GM04503 (cell line): ENCODE measurements around the gene EAF1.
"Not testable (repeated sequence)": the region's sequence is repeated elsewhere in the genome, so short reads cannot be mapped to it uniquely, and the experiment has no call there.

Experiments
- DNase-seq: peaks from one replicate; pipeline ENCODE4 v3.0.0-alpha.2; 2012; ENCODE audit warnings: low read depth

EAF1 gene

GRCh38 chr3:15427182-15427880 is at the start of gene EAF1, which contains the start of gene METTL6:
Gene EAF1, plus strand, starts transcription at chr3:15427598. Its CDS starts 182 bp downstream, at chr3:15427780.
Gene METTL6, minus strand, starts transcription at chr3:15427544. Its CDS starts 1,033 bp downstream, at chr3:15426511.
- no peak for DNase-seq

GRCh38 chr3:15377961-15378791 is 49.2 kb upstream of the EAF1 start:
- peak; percentile 65 for DNase-seq

DNA sequence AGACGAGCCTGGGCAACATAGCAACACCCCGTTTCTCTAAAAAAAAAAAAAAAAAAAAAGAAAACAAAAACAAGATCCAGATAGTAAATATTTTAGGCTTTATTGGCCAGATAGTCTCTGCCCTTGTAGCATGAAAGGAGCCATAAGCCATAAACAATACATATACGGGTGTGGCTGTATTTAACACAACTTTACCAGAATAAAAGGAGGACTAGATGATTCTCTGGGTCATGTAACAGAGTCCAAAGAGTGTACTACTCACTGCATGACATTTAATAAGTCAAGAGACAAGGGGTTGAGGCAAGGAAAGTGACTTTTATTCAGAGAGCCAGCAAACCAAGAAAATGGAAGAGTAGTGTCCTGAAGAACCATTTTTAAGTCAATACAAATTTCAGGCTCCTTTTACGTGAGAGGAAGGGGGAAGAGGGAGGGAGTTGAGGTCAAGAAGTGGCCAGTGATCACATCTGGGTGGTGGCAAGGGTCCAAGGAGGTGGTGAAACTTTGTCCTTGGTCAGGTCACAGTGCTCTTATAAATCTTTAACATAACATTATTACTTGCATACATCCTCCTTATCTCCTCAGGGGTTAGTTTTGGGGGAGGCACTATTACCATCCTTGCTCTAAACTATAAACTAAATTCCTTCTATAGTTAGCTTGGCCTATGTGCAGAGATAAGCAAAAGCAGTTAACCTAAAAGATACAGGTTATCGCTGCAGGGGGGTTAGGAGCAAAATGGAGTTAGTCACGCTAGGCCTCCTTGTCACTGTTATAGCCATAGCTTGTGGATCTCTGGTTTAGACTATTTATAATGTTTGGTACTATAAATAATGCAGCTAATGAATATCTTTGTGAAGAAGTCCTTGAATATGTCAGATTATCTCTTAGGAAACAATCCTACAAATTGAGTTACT is 46.2 kb upstream of the EAF1 start:
- DNase-seq: no peak

- no peak for DNase-seq
These were observed 44.9 kb upstream of the EAF1 start for GRCh38 chr3:15382405-15382923.

GRCh38 chr3:15384510-15385237 is 42.7 kb upstream of the EAF1 start:
- DNase-seq: no peak

GRCh38 chr3:15385238-15385695 is 42.1 kb upstream of the EAF1 start:
- DNase-seq: not testable (repeated sequence)

GRCh38 chr3:15385901-15386653 is 41.3 kb upstream of the EAF1 start:
- no peak for DNase-seq

GRCh38 chr3:15386654-15386955 is 40.8 kb upstream of the EAF1 start:
- not testable (repeated sequence) for DNase-seq

DNA sequence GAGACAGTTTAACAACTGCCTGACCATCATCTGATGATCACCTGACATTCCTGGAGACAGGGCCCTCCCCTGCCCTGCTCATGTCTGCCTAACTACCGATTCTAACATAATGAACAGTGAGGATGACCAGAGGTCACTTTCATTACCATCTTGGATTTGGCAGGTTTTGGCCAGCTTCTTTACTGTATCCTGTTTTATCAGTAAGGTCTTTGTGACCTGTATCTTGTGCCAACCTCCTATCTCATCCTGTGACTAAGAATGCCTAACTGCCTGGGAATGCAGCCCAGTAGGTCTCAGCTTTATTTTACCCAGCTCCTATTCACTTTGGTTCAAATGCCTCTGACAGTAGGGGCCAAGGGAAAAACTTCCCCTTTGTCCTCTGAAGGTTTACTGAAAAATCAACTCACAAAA is 40.2 kb upstream of the EAF1 start:
- DNase-seq: no peak

DNA sequence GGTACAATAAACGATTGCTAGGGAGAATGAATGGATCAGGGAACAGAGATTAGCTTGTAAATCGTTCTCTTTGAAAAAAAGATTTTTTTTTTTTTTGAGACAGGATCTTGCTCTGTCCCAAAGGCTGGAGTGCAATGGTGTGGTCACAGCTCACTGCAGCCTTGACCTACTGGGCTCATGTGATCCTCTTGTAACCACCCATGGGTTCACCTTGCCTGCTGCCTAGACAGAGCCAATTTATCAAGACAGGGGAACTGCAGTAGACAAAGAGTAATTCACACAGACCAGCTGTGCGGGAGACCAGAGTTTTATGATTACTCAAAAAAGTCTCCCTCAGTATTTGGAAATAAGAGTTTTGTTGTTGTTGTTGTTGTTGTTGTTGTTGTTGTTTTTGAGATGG is 39.7 kb upstream of the EAF1 start:
- DNase-seq: no peak

GRCh38 chr3:15388335-15388734 is 39.1 kb upstream of the EAF1 start:
- not testable (repeated sequence) for DNase-seq

GRCh38 chr3:15390460-15390859 is 36.9 kb upstream of the EAF1 start:
- DNase-seq: no peak

DNA sequence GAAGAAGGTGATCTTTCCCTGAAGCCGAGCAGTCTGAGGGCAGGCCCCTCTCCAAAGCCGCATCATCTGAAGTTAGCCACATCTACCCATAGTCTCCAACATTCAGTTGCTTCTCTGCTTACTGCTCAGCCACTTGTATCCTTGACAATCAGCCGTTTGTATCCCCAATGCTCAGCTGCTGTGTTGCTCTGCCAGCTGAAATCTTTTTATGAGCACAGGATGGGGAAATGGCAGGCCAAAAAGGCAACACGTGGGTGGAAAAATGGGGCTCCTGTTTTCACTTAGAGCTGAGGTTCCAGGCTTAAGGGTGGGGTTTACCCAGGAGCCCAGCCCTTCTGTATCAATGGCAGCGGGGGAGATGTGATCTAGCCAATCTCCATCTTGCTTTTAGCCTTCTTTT is 36.4 kb upstream of the EAF1 start:
- DNase-seq: no peak

GRCh38 chr3:15393252-15393651 is 34.1 kb upstream of the EAF1 start:
- DNase-seq: not testable (repeated sequence)

DNA sequence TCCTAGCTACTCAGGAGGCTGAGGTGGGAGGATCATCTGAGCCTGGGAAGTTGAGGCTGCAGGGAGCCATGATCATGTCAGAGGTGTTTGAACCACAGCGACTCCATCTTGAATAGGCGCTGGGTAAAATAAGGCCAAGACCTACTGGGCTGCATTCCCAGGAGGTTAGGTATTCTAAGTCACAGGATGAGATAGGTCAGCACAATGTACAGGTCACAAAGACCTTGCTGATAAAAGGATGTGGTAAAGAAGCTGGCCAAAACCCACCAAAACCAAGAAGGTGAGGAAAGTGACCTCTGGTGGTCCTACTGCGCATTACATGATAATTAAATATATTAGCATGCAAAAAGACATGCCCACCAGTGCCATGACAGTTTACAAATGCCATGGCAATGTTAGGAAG is 28.7 kb upstream of the EAF1 start:
- not testable (repeated sequence) for DNase-seq

DNA sequence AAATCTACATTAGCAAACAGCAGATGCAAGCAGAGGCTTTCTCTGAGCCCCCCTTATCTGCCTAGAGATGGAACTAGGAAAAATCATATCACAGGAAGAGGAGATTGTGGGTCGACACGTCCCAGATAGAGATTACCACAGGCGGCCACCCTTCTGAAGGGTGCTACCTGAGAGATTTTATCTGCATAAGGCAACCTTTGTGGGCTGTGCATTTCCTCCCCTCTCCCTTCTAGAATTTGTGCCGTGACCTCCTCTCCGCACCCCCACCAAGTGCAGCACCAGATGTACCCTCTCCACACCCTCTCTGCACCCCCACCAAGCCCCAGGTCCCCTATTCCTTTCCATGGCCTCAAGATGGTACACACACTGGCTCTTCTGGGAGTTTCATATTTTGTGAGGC is 27.4 kb upstream of the EAF1 start:
- no peak for DNase-seq

DNA sequence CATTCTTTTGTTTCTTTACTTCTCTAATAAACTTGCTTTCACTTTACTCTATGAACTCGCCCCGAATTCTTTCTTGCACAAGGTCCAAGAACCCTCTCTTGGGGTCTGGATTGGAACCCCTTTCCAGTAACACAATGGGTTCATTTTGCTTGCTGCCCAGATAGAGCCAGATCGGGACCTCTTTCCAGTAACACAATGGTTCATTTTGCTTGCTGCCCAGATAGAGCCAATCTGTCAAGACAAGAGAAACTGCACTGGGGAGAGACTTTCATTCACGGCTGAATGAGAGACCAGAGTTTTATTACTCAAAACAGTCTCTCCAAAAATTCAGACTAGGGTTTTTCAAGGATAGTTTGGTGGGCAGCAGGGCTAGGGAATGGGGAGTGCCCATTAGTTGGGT is 25.5 kb upstream of the EAF1 start:
- no peak for DNase-seq

GRCh38 chr3:15403495-15403894 is 23.9 kb upstream of the EAF1 start:
- no peak for DNase-seq

- DNase-seq: no peak
These were observed 23.4 kb upstream of the EAF1 start for GRCh38 chr3:15403965-15404364.

DNA sequence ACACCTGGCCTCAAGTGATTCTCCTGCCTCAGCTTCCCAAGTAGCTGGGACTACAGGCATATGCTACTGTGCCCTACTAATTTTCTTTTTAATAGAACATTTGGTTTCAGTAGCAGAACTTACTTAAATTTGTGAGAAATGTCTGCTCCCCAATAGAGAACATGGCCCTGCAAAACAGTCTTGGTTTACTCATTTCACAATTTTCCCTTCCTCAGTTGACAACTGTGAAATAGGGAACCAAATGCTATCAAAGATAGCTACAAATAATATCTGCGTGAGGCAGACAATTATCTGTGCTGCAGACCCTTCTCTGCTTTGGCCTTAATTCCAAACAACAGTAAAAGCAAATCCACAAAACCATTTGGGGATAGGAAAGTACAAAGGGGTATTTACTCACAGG is 22.6 kb upstream of the EAF1 start:
- DNase-seq: no peak
